Fibroblast of skin of right biceps (primary cell): ENCODE measurements around the gene CREM.
"Not testable (repeated sequence)": the region's sequence is repeated elsewhere in the genome, so short reads cannot be mapped to it uniquely, and the experiment has no call there.

Source experiments
- DNase-seq: peaks from one replicate; pipeline ENCODE4 v3.0.0-alpha.2; 2013

The CREM gene

DNA sequence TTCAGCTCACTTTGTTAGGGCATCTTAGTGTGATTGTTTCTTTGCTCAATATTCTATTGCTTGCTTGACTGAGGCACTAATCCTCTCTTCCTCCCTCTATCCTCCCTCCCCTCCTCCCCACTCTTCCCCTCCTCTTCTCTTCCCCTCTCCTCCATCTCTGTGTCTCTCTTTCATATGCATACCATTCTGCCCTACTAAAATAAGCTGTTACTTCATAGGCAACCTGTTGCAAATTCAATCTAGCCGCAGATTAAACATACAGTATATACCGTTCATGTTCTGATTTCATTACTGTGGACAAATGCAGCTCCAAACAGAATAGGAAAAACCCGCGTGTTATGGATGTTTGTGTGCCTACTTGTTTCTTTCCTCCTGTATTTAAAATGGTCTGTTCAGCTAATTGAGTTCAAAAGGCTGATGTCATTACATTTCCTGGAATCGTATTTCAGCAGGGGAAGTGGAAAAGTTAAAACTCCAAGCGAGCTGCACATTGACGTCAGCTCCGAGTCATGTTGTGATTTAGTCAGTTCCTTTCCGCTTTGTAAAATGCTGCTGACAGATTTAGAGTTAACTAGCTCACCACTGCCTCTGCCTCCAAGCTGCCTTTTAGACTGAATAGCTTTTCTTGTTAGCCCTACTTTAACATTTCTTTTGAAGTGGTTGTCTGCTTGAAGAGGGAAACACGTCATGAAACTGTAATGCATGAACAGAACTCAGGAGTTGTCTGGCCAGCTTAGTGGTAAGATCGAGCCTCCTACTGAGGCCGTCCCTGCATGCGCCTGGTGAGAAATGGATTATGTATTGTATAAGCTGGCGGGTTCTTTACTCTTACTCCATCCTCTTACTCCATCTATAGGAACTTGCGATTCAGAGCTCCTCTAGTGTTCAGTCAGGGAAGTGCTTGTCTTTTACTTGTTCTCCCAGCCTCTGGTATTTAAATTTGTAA is 69.0 kb downstream of the CREM start:
- peak; percentile 97 for DNase-seq

GRCh38 chr10:35200487-35200886 is 73.8 kb downstream of the CREM start:
- no peak for DNase-seq

- DNase-seq: no peak
These were observed 74.6 kb downstream of the CREM start for GRCh38 chr10:35201234-35201633.

- no peak for DNase-seq
These were observed 75.4 kb downstream of the CREM start for GRCh38 chr10:35202050-35202449.

DNA sequence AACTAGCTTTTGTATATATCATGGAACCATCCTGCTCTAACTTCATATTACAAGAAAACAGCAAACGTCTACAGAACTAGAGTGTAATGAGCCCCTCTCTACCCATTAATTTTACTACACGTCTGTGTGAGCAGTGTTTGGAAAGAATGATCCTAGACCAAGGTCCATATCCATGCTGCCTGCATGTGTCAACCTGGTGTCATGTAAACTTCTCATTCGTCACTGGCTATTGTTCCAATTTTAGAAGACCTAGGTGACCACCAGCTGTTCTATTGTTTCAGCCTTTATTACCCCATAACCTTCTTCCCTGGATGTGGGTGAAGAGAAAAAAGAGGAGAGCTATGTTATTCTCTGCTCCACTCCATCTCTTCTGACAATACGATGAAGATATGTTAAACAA is 77.1 kb downstream of the CREM start:
- no peak for DNase-seq

GRCh38 chr10:35204650-35205319 is 78.1 kb downstream of the CREM start:
- DNase-seq: no peak

- DNase-seq: no peak
These were observed 79.6 kb downstream of the CREM start for GRCh38 chr10:35206274-35206673.

- no peak for DNase-seq
These were observed 81.9 kb downstream of the CREM start for GRCh38 chr10:35208536-35208935.

GRCh38 chr10:35208949-35209613 is 82.4 kb downstream of the CREM start:
- no peak for DNase-seq

GRCh38 chr10:35210961-35211360 is 84.3 kb downstream of the CREM start:
- no peak for DNase-seq

GRCh38 chr10:35211390-35211789 is 84.7 kb downstream of the CREM start:
- no peak for DNase-seq

- peak; percentile 46 for DNase-seq
These were observed 86.2 kb downstream of the CREM start for GRCh38 chr10:35212856-35213255.

DNA sequence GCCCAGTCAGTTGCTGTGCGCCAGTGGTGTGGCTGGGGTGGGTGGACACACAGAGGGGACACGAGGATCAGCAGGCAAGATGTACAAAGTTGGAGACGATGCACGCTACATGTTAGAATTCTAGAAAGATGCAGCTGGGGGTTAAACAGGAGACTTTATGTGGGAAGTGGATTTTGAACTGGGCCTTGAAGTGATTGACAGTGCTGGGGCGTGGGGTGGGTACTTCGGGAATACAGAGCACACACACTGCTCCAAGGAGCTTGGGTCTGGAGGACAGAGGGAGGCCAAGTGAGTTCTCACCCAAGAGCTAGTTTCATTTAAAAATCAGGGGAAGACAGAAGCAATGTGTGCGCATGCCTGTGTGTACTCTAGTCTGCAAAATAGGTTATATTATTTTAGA is 87.1 kb downstream of the CREM start:
- no peak for DNase-seq

GRCh38 chr10:35214607-35215020 is 88.0 kb downstream of the CREM start:
- no peak for DNase-seq

DNA sequence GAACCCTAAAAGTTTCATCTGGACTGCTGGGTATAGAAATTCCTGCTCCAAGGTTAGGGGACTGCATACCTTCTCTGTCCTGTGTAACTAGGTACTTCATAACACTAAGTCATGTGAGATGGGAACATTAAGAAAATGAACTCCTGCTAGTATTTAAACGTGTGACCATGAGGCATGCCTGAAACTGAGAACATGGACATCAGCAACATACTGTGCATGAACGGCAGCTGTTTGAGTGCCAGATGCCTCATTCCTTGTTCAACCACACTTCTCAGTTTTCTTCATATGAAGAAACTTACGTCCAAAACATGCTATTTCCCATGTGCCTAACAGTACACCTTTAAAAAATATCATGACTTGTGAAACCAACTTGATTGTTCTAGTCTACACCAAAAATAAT is 88.5 kb downstream of the CREM start:
- DNase-seq: no peak

- no peak for DNase-seq
These were observed 89.8 kb downstream of the CREM start for GRCh38 chr10:35216303-35216905.

- not testable (repeated sequence) for DNase-seq
These were observed 90.3 kb downstream of the CREM start for GRCh38 chr10:35216956-35217355.

DNA sequence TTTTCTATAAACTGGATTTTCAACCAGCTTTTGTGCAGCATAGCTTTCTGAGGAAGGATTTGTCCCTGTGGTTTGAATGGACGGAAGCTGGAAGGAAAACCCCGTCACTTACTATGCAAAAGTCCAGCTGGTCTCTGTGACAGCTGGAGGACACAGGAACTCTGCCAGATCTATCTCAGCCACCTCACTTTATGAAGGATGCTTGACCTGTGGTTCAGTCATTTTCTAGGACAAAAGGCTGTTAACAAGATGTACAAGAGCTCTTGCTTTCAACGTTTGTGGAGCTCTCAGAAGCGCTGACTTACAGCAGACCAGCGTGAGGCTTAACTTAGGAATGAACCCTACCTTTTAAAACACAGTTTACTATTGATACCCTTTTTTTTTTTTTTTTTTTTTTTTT is 90.8 kb downstream of the CREM start:
- DNase-seq: no peak

DNA sequence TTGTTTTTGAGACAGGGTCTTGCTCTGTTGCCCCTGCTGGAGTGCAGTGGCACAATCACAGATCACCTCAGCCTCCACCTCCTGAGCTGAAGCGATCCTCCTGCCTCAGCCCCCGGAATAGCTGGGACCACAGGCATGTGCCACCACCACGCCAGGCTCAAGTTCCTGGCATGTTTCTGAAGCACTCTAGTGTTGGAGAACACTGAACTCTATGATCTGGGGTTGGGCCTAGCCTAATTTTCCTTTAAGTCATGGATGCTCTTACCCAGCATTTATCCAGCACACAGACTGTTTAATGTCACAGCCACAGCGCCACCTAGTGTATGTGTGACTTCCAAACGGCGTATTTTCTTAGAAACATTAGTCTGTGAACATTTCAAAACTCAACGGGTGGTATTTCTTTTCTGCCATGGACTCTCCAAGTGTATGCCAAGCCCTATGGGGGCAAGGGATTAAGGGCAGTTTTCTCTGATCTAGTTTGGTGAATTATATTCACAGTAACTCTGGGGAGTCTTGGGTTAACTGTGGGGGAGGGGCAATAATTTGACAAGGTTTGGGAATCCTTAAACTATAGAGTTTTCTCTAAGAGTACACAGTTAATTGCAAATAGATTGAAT is 91.8 kb downstream of the CREM start:
- DNase-seq: peak; percentile 84

GRCh38 chr10:35219292-35219691 is 92.6 kb downstream of the CREM start:
- no peak for DNase-seq

- DNase-seq: no peak
These were observed 93.5 kb downstream of the CREM start for GRCh38 chr10:35219891-35220890.
